Sigmoid colon (tissue), 4 donors: Measurements from ENCODE around the gene CRADD.

Experiments
- CTCF ChIP-seq, 4 experiments: fragments of 450-650 bp in 3 of 4; fragments of 200-600 bp in 1 of 4; IDR thresholded peaks; one replicate each; pipeline ENCODE4 v1.5.1; 2016 to 2019; ENCODE audit warnings: antibody characterized with exemption in 4 of 4, mild to moderate bottlenecking in 3 of 4, moderate library complexity in 2 of 4
- EP300 ChIP-seq, 4 donors: sonication (generic); formaldehyde crosslinking; IDR thresholded peaks; one replicate each; pipeline ENCODE4 v1.6.1; 2017; ENCODE audit warnings: antibody characterized with exemption in 4 of 4
- POLR2A ChIP-seq, 2 donors: fragments of 450-650 bp; IDR thresholded peaks; one replicate each; pipeline ENCODE4 v1.6.1; 2016; ENCODE audit warnings: antibody characterized with exemption in 2 of 2, mild to moderate bottlenecking in 2 of 2, moderate library complexity in 2 of 2
- POLR2AphosphoS5 ChIP-seq, 4 donors: sonication (generic); formaldehyde crosslinking; IDR thresholded peaks; one replicate each; pipeline ENCODE4 v1.6.1; 2017; ENCODE audit warnings: antibody characterized with exemption in 4 of 4

DNA sequence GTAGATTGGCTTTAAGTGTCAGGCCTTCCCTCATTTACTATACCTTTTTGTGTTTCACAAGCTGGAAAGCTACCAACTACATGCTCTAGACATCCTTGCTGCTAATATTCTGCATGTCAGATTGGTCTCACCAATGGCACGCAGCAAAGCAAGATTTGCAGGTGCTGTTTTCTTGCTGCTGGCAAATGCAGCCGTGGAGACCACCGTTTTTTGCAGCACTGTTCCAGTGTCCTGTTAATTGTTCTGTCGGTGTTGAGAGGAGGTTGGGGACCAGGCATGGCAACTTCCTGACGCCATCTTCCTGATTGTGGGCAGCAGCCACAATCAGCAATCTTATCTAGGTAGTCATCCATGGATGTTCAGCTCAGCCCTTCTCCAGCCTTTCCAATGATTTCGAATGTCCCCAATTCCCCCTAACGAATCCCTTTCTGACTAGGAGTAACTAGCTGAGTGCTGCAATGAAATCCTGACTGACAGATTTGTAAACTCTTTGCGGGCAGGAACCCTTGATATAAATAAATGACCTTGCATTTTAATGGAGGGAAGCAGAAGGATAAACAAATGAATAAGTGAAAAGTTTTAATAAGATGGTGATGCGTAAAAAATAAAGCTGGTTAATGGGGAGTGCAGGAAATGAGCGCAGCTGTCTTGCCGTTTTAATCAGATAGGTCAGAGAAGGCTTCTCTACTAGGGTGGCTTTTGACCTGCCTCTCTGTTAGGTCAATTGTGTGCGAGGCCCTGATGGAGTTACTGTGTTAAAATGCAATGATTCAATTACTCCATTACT lies 574 bp upstream of the CRADD start:
- TF ChIP-seq CTCF (IDR thresholded peaks at IDR 0.05) (no peak), POLR2AphosphoS5 (IDR thresholded peaks at IDR 0.05) (no peak), POLR2A (IDR thresholded peaks at IDR 0.05) (no peak), EP300 (IDR thresholded peaks at IDR 0.05) (no peak)
